Left colon (tissue), 2 donors: ENCODE results near the gene NAB1. TPM values are rescaled to one million over a fixed set of nuclear protein-coding genes. Genes with fewer than 3 reads are reported as not detected.
"Not testable (repeated sequence)": the region's sequence is repeated elsewhere in the genome, so short reads cannot be mapped to it uniquely, and the experiment has no call there.

Experiments used
- ATAC-seq: fragments of 200-7000 bp; cut with Tn5 transposase; one replicate; pipeline ENCODE4 v1.9.1; 2020; ENCODE audit warnings: mild to moderate bottlenecking, moderate library complexity
- DNase-seq, 2 donors: peaks; one replicate each; pipeline ENCODE4 v3.0.0-alpha.2; 2020
- intact Hi-C, 2 donors: fragments of 100-400 bp; cut with DNase I in 1 of 2; cut with micrococcal nuclease in 1 of 2; formaldehyde crosslinking; loops; one replicate each; pipeline versions ENCODE4 v1.11.2 to v1.14.0; 2022; cut with DNase I, micrococcal nuclease
- total RNA-seq, 2 donors: library from RNA; stranded (reverse); fragmentation: NEBNext Ultra II Directional; extraction: Animal tissue kit (Norgen Biotek cat#: 25700); gene quantifications; one replicate each; pipeline ENCODE4 v1.2.1, GENCODE V29; 2021
- donor health status: DM: no; HTN: no; CAD: no.
- donor health status: DM: yes; HTN: yes; CAD: no.

NAB1 gene
- total RNA-seq, 2 donors from 2014 or later, result 21.9 to 30.9 TPM

- peak; percentile 63 for ATAC-seq
- intact Hi-C loops, result no loop called here
- no peak for DNase-seq
Measured at GRCh38 chr2:190696792-190697398, 48.0 kb downstream of the NAB1 start.

- intact Hi-C loops, result no loop called here
- DNase-seq (no peak), ATAC-seq (no peak)
Measured at GRCh38 chr2:190697421-190697820, 48.5 kb downstream of the NAB1 start.

GRCh38 chr2:190698895-190699294 lies 50.0 kb downstream of the NAB1 start:
- ATAC-seq, result no peak
- intact Hi-C loops, result no loop called here
- DNase-seq, result no peak

GRCh38 chr2:190701586-190701985 lies 52.7 kb downstream of the NAB1 start:
- intact Hi-C loops, result no loop called here
- no peak for ATAC-seq
- no peak for DNase-seq

- ATAC-seq, result no peak
- intact Hi-C loops, result no loop called here
- DNase-seq, result no peak
Measured at GRCh38 chr2:190705280-190705679, 56.4 kb downstream of the NAB1 start.

GRCh38 chr2:190707726-190708125 lies 58.8 kb downstream of the NAB1 start:
- intact Hi-C loops, result no loop called here
- DNase-seq (no peak), ATAC-seq (no peak)

GRCh38 chr2:190708650-190709049 lies 59.8 kb downstream of the NAB1 start:
- intact Hi-C loops, DNase-seq, ATAC-seq: not testable (repeated sequence)

- DNase-seq (no peak), ATAC-seq (no peak)
- intact Hi-C loops, result no loop called here
Measured at GRCh38 chr2:190711069-190711468, 62.2 kb downstream of the NAB1 start.

GRCh38 chr2:190713471-190713870 lies 64.6 kb downstream of the NAB1 start:
- ATAC-seq, result no peak
- DNase-seq, result no peak
- intact Hi-C loops, result no loop called here

GRCh38 chr2:190714958-190715357 lies 66.1 kb downstream of the NAB1 start:
- intact Hi-C loops, result no loop called here
- DNase-seq (no peak), ATAC-seq (no peak)

GRCh38 chr2:190716176-190716807 lies 67.4 kb downstream of the NAB1 start:
- DNase-seq, result no peak
- intact Hi-C loops, result no loop called here
- ATAC-seq, result no peak

GRCh38 chr2:190717306-190717705 lies 68.4 kb downstream of the NAB1 start:
- intact Hi-C loops, result no loop called here
- DNase-seq (no peak), ATAC-seq (no peak)

GRCh38 chr2:190717764-190718651 lies 69.1 kb downstream of the NAB1 start:
- DNase-seq (no peak), ATAC-seq (no peak)

GRCh38 chr2:190718652-190719526 lies 70.0 kb downstream of the NAB1 start:
- intact Hi-C loops, result no loop called here
- DNase-seq (peak in 1 of 2 donors; percentile 29), ATAC-seq (peak; percentile 71)

More at GRCh38 chr2:190717764-190718651, 69.1 kb downstream of the NAB1 start:
- intact Hi-C loops, result no loop called here

- ATAC-seq (no peak), DNase-seq (no peak)
- intact Hi-C loops, result no loop called here
Measured at GRCh38 chr2:190720276-190720675, 71.4 kb downstream of the NAB1 start.

GRCh38 chr2:190720691-190721090 lies 71.8 kb downstream of the NAB1 start:
- ATAC-seq (no peak), DNase-seq (no peak)
- intact Hi-C loops, result no loop called here

GRCh38 chr2:190722061-190722759 lies 73.3 kb downstream of the NAB1 start:
- intact Hi-C loops, result no loop called here
- no peak for DNase-seq
- no peak for ATAC-seq

GRCh38 chr2:190722835-190723234 lies 74.0 kb downstream of the NAB1 start:
- intact Hi-C loops, result no loop called here
- DNase-seq (no peak), ATAC-seq (no peak)
